WI38 (cell line): ENCODE measurements around the gene NUDCD3.

Experiments
- H3K4me3 ChIP-seq: 2 replicates; pipeline ENCODE4 v1.5.1; 2011; ENCODE audit warnings: low read depth, mild to moderate bottlenecking, control low read depth, low read length
- CTCF ChIP-seq: IDR thresholded peaks from 2 replicates; pipeline ENCODE4 v1.5.1; 2012; ENCODE audit warnings: low read depth, mild to moderate bottlenecking, control low read depth, low read length

The NUDCD3 gene

DNA sequence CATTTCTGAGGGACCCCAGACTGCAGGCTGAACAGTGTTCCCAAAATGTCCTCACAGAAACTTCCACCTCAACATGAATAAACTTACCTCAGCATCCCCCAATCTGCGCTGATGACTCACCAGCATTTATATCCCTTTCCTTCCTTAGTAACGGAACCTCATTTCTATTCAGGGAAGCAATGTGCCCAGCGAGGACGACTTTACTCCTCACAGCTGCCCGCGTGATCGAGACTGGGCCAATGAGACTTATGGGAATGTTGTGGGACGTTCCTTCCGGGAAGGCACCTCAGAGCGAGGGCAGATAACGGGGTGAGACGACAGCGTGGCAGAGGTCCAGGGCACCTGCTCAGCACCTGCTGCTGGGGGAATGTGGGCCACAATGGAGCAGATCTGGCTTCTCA lies 91.9 kb downstream of the NUDCD3 start:
- no peak for TF ChIP-seq CTCF
- no peak overlapping the region for H3K4me3 ChIP-seq

DNA sequence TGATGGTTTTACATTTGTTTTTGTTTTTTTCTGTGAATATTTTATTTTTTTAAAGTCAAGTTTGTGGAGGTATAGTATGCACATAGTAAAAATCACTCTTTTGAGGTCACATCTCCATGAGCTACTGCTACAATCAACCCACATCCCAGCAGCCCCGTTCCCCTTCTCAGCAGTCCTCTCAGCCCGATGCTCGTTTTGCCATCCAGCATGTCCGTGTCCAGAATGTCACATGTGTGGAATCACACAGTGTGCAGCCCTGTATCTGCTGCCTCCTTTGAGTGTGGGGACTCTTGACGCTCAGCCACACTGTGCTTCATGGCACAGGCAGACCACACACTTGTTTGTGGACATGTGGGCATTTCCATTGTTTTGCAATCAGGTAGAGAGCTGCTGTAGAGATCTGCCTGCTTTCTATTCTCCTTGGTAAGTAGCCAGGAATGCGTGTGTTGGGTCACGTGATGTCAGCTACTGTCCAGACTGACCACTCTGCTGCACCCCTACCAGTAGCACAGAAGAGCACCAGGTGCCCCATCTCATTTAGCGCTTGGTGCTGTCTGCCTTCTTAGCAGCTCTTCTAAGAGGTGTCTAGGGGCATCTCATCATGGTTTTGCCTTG lies 93.4 kb downstream of the NUDCD3 start:
- TF ChIP-seq CTCF: no peak
- H3K4me3 ChIP-seq: no peak overlapping the region

GRCh38 chr7:44396496-44396895 lies 94.0 kb downstream of the NUDCD3 start:
- no peak overlapping the region for H3K4me3 ChIP-seq
- no peak for TF ChIP-seq CTCF

- H3K4me3 ChIP-seq: no peak overlapping the region
- no peak for TF ChIP-seq CTCF
Observed at GRCh38 chr7:44395067-44395466, 95.4 kb downstream of the NUDCD3 start.

DNA sequence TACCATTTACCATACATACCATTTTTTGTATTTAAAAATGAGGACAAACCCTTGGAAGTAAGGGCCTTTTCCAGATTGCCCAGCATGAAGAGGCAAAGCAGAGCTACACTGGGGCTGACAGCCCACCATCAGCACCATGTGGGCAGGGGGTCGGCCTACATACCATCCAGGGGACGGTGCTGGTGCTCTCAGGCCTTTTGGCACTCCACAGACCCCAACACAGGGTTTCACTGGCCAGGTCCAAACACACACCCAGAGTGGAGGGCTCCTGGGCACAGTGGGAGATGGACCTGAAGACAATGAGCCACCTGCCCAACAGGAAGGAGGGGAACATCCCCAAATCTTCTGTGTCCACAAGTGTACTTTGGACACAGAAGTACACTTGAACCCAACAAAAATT lies 95.8 kb downstream of the NUDCD3 start:
- no peak overlapping the region for H3K4me3 ChIP-seq
- TF ChIP-seq CTCF: no peak

DNA sequence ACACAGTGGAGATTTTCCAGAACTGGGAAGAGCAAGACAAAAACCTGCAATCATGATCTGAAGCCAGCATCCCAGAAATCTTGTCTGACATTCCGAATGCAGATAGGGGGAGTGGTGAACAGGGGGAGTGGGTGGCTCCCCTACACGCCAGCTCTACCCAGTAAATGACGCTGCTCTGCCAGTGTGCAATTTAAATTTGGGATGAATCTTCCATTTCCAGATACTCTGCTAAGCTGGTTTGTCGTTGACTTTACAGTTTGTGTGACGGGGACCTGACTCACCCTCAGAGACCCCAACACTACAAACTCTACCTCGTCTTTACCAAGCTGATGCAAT lies 96.4 kb downstream of the NUDCD3 start:
- TF ChIP-seq CTCF: no peak
- H3K4me3 ChIP-seq: no peak overlapping the region

DNA sequence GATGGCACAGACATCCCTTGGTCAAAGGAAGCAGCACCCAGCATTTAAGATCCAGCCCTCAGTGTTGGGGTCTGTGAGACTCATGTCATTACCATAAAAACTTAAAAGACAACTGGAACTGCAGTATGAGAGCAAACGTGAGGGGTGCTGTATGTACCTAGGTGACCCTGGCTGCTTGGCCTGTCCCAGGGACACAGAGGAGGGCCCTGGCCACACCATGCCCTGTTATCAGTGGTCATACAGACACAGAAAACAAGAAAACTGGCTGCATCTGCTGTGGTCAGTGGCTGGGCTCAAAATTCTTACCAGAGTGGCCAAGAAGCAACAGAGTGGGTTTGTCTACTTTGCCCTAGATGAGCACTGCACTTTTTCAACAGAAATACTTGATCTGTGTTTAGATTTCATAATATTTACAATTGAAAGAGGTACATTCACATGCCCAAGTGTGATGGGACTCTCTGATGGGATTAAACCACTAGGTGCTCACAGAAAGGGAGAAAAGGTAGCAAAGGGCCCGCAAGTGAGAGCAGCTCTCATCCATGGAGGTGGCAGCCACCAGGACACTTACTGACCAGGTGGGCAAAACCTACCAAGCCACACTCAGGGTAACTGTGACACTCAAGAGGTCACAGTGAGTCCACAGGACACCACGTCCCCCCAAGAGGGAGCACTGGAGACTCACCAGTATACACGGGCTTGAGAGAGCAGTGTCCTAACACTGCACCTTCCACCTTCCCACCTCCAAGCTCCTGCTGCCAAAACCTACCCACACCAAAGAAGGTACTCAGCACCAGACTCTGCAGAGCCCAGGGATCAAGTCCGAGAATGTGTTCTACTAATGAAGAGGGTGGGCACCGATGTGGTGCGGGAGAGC lies 97.0 kb downstream of the NUDCD3 start:
- TF ChIP-seq CTCF: no peak

More for the DNA sequence above, 97.0 kb downstream of the NUDCD3 start:
- no peak overlapping the region for H3K4me3 ChIP-seq
